HG02943 (cell line): ENCODE data around the gene KIF23.

ENCODE experiments used
- ATAC-seq: cut with Tn5 transposase; IDR thresholded peaks from one replicate; pipeline ENCODE4 v1.9.1; 2021; ENCODE audit warnings: mild to moderate bottlenecking, low read depth, moderate library complexity; ENCODE audit not compliant: unreplicated experiment

Gene KIF23

GRCh38 chr15:69482686-69483256 is 68.6 kb downstream of the KIF23 start:
- ATAC-seq = no peak

- ATAC-seq = no peak
These were observed 70.7 kb downstream of the KIF23 start for GRCh38 chr15:69484837-69485236.

GRCh38 chr15:69486481-69487110 is 72.4 kb downstream of the KIF23 start:
- no peak for ATAC-seq

GRCh38 chr15:69489073-69489571 is 75.0 kb downstream of the KIF23 start:
- ATAC-seq = no peak

- ATAC-seq = no peak
These were observed 76.3 kb downstream of the KIF23 start for GRCh38 chr15:69490356-69491037.

GRCh38 chr15:69491038-69491505 is 76.9 kb downstream of the KIF23 start:
- no peak for ATAC-seq

- no peak for ATAC-seq
These were observed 79.3 kb downstream of the KIF23 start for GRCh38 chr15:69493406-69493805.

- no peak for ATAC-seq
These were observed 81.9 kb downstream of the KIF23 start for GRCh38 chr15:69496001-69496400.

GRCh38 chr15:69497076-69497475 is 82.9 kb downstream of the KIF23 start:
- no peak for ATAC-seq

- no peak for ATAC-seq
These were observed 83.5 kb downstream of the KIF23 start for GRCh38 chr15:69497667-69498066.
